Measurements from ENCODE around the gene TSPAN11. TPM values are rescaled to one million over a fixed set of nuclear protein-coding genes. Genes with fewer than 3 reads are reported as not detected.
A peak's percentile ranks its signal among the peaks of the same experiment; 100 is the strongest.

TSPAN11 gene
- total RNA-seq, 1 donor from 2014 or later: not detected

- H3K4me3 ChIP-seq (ENCODE audit: low read depth, low read length): no peak overlapping the region
- H3K36me3 ChIP-seq (ENCODE audit: control insufficient read depth, insufficient read depth, low read length): no peaks in the 10 kb centered on the region
- DNase-seq (ENCODE audit: low read depth) (no peak), FAIRE-seq (no peak)
- no peaks in the 10 kb centered on the region for H3K27me3 ChIP-seq (ENCODE audit: control insufficient read depth, insufficient read depth, low read length)
- TF ChIP-seq, protein P1, sequence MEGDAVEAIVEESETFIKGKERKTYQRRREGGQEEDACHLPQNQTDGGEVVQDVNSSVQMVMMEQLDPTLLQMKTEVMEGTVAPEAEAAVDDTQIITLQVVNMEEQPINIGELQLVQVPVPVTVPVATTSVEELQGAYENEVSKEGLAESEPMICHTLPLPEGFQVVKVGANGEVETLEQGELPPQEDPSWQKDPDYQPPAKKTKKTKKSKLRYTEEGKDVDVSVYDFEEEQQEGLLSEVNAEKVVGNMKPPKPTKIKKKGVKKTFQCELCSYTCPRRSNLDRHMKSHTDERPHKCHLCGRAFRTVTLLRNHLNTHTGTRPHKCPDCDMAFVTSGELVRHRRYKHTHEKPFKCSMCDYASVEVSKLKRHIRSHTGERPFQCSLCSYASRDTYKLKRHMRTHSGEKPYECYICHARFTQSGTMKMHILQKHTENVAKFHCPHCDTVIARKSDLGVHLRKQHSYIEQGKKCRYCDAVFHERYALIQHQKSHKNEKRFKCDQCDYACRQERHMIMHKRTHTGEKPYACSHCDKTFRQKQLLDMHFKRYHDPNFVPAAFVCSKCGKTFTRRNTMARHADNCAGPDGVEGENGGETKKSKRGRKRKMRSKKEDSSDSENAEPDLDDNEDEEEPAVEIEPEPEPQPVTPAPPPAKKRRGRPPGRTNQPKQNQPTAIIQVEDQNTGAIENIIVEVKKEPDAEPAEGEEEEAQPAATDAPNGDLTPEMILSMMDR (IDR thresholded peaks at IDR 0.05; ENCODE audit: insufficient read depth, low read length, severe bottlenecking): no peak
These were observed 34.5 kb downstream of the TSPAN11 start for GRCh38 chr12:30961030-30961429.

DNA sequence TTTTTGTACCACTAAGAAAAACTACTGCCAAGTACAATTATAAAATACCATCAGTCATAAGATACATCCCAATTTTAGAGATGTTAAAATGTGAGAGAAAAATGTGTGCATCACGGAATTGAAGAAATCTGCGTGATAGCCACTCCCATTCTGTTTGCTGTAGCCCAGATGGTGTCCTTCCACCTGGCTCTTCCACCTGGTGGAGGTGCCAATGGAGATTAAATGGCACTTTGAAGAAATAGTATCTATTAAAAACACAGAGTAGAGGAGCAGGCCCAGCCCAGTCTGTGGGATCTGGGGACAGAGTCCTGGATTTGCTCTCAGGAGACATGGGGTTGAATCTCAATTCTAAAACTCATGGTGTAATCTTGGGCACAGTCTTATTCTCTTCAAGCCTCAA is 35.5 kb downstream of the TSPAN11 start:
- DNase-seq (ENCODE audit: low read depth) (no peak), FAIRE-seq (no peak)
- Histone ChIP-seq H3K4me3 (ENCODE audit: low read depth, low read length) (no peak overlapping the region), H3K27me3 (ENCODE audit: control insufficient read depth, insufficient read depth, low read length) (no peaks in the 10 kb centered on the region), H3K36me3 (ENCODE audit: control insufficient read depth, insufficient read depth, low read length) (no peaks in the 10 kb centered on the region)
- TF ChIP-seq, protein P1 (IDR thresholded peaks at IDR 0.05; ENCODE audit: insufficient read depth, low read length, severe bottlenecking): no peak

GRCh38 chr12:30963709-30964564 is 37.4 kb downstream of the TSPAN11 start:
- Histone ChIP-seq H3K27me3 (ENCODE audit: control insufficient read depth, insufficient read depth, low read length) (peaks cover 5% of the 10 kb centered on the region), H3K4me3 (ENCODE audit: low read depth, low read length) (no peak overlapping the region), H3K36me3 (ENCODE audit: control insufficient read depth, insufficient read depth, low read length) (no peaks in the 10 kb centered on the region)
- no peak for DNase-seq (ENCODE audit: low read depth)
- TF ChIP-seq, protein P1 (IDR thresholded peaks at IDR 0.05; ENCODE audit: insufficient read depth, low read length, severe bottlenecking): no peak
- FAIRE-seq: no peak

DNA sequence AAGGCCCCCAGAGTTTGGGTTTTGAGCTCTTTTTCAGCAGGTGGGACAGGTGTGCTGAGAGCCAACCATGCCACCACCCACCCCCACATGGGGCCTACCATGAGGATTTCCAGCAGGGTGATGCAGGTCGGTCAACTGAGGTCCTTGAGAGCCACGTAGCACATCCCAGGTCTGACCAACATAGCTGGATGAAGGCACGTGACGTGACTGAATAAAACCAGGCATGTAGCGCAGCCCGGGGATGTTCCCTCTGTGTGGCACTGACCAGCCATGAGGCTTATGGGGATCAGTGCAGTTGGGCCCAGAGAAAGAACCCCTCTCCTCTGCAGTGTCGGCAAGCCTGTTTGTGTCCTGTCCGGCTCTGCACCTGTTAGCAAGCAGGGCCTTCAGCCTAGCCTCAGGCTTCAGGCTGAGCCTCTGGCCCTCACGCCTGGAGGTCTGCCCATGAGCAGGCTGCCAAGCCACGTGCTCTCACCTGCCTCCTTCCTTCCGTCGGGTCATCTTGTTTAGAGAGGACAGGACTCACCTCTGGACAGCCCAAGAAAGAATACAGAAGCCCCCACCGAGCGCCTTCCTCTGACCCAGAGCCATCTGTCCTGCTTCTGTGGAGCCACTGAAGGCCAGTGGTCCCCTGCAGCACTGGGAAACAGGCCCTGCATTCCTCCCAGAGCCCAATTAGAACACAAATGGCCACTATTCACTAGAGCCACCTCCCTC is 38.5 kb downstream of the TSPAN11 start:
- TF ChIP-seq, protein P1 (IDR thresholded peaks at IDR 0.05; ENCODE audit: insufficient read depth, low read length, severe bottlenecking): no peak
- Histone ChIP-seq H3K4me3 (ENCODE audit: low read depth, low read length) (no peak overlapping the region), H3K27me3 (ENCODE audit: control insufficient read depth, insufficient read depth, low read length) (peaks cover 7% of the 10 kb centered on the region), H3K36me3 (ENCODE audit: control insufficient read depth, insufficient read depth, low read length) (no peaks in the 10 kb centered on the region)
- DNase-seq (ENCODE audit: low read depth): no peak
- FAIRE-seq: no peak

GRCh38 chr12:30965613-30965985 is 39.1 kb downstream of the TSPAN11 start:
- TF ChIP-seq, protein P1 (IDR thresholded peaks at IDR 0.05; ENCODE audit: insufficient read depth, low read length, severe bottlenecking): peak; percentile 26
- Histone ChIP-seq H3K36me3 (ENCODE audit: control insufficient read depth, insufficient read depth, low read length) (no peaks in the 10 kb centered on the region), H3K4me3 (ENCODE audit: low read depth, low read length) (no peak overlapping the region), H3K27me3 (ENCODE audit: control insufficient read depth, insufficient read depth, low read length) (peaks cover 9% of the 10 kb centered on the region)
- DNase-seq (ENCODE audit: low read depth): no peak
- FAIRE-seq: no peak
